SU-DHL-6 (cell line): ENCODE measurements around the gene IFNGR1.

Source experiments
- H2AFZ ChIP-seq: fragments of 200-600 bp; sonication (generic); 2 replicates; pipeline ENCODE4 v1.6.1; 2014; ENCODE audit warnings: low read depth, mild to moderate bottlenecking, moderate library complexity, mixed read lengths, antibody characterized with exemption, low read length; ENCODE audit not compliant: severe bottlenecking
- H3F3A ChIP-seq: fragments of 200-600 bp; shearing (Covaris generic); 2 replicates; pipeline ENCODE4 v1.6.0; 2016; ENCODE audit warnings: antibody characterized with exemption, mild to moderate bottlenecking; ENCODE audit not compliant: insufficient read depth
- H3K27ac ChIP-seq: fragments of 200-600 bp; sonication (generic); 2 replicates; pipeline ENCODE4 v1.5.1; 2016; ENCODE audit warnings: low read depth, mild to moderate bottlenecking, low read length, moderate library complexity, mixed read lengths
- H3K27me3 ChIP-seq: fragments of 200-600 bp; sonication (generic), shearing (Covaris generic); 2 replicates; pipeline ENCODE4 v1.6.0; 2014; ENCODE audit warnings: mild to moderate bottlenecking, low read length
- H3K36me3 ChIP-seq: fragments of 200-600 bp; sonication (generic); 2 replicates; pipeline ENCODE4 v1.6.1; 2014; ENCODE audit warnings: mild to moderate bottlenecking, low read length, mixed read lengths
- H3K4me2 ChIP-seq: fragments of 300-600, 200-600 bp; shearing (Covaris generic), sonication (generic); 2 replicates; pipeline ENCODE4 v1.6.0; 2014; ENCODE audit warnings: low read length, low read depth, mild to moderate bottlenecking; ENCODE audit not compliant: poor library complexity, severe bottlenecking
- H3K4me3 ChIP-seq: fragments of 200-600 bp; sonication (generic); 2 replicates; pipeline ENCODE4 v1.5.1; 2014; ENCODE audit warnings: antibody characterized with exemption, low read length, mild to moderate bottlenecking, mixed read lengths; ENCODE audit not compliant: insufficient read depth, poor library complexity, severe bottlenecking
- H3K79me2 ChIP-seq: fragments of 200-600 bp; sonication (generic); 2 replicates; pipeline ENCODE4 v1.6.1; 2014; ENCODE audit warnings: mild to moderate bottlenecking, low read length, moderate library complexity; ENCODE audit not compliant: insufficient read depth
- H3K9ac ChIP-seq: fragments of 200-600 bp; sonication (generic); 2 replicates; pipeline ENCODE4 v1.7.0; 2014; ENCODE audit warnings: mild to moderate bottlenecking, low read length
- H3K9me2 ChIP-seq: fragments of 200-600 bp; sonication (generic); replicated peaks from 2 replicates; pipeline ENCODE4 v1.6.1; 2014; ENCODE audit warnings: low read length; ENCODE audit not compliant: insufficient read depth
- H3K9me3 ChIP-seq: fragments of 200-600 bp; sonication (generic); 2 replicates; pipeline ENCODE4 v1.6.1; 2014; ENCODE audit warnings: low read length, mixed read lengths; ENCODE audit not compliant: insufficient read depth
- H4K20me1 ChIP-seq: fragments of 200-600 bp; sonication (generic); 2 replicates; pipeline ENCODE4 v1.6.1; 2014; ENCODE audit warnings: low read depth, mild to moderate bottlenecking, antibody characterized with exemption, low read length, moderate library complexity, mixed read lengths
- CTCF ChIP-seq: fragments of 200-600 bp; sonication (generic); IDR thresholded peaks from one replicate; pipeline ENCODE4 v1.5.1; 2017; ENCODE audit warnings: antibody characterized with exemption, mild to moderate bottlenecking, low read length, moderate library complexity; ENCODE audit not compliant: insufficient read depth, poor library complexity, severe bottlenecking
- EZH2phosphoT487 ChIP-seq: fragments of 200-600 bp; sonication (generic), shearing (Covaris generic); conservative IDR thresholded peaks from 2 replicates; pipeline ENCODE4 v1.6.1; 2018; ENCODE audit warnings: mild to moderate bottlenecking, antibody characterized with exemption, low read length, moderate library complexity, mixed read lengths

IFNGR1 gene

GRCh38 chr6:137237413-137238170 is 18.4 kb upstream of the IFNGR1 start:
- H3K79me2 ChIP-seq, result no peaks in the 10 kb centered on the region
- H3K9ac ChIP-seq, result no peak overlapping the region
- no peaks in the 10 kb centered on the region for H4K20me1 ChIP-seq
- TF ChIP-seq CTCF (no peak), EZH2phosphoT487 (no peak)
- no peaks in the 10 kb centered on the region for H3K36me3 ChIP-seq
- no peaks in the 10 kb centered on the region for H3F3A ChIP-seq
- no peak overlapping the region for H3K27ac ChIP-seq
- H3K4me2 ChIP-seq, result no peak overlapping the region
- no peak overlapping the region for H3K4me3 ChIP-seq
- no peak overlapping the region for H2AFZ ChIP-seq
- H3K9me2 ChIP-seq, result no peaks in the 10 kb centered on the region
- no peaks in the 10 kb centered on the region for H3K27me3 ChIP-seq
- H3K9me3 ChIP-seq, result no peaks in the 10 kb centered on the region

- H3K9ac ChIP-seq, result no peak overlapping the region
- H3K4me3 ChIP-seq, result no peak overlapping the region
- no peaks in the 10 kb centered on the region for H3K36me3 ChIP-seq
- no peak overlapping the region for H3K27ac ChIP-seq
- no peak for TF ChIP-seq CTCF
- TF ChIP-seq EZH2phosphoT487, result no peak
- H3K79me2 ChIP-seq, result no peaks in the 10 kb centered on the region
- H2AFZ ChIP-seq, result no peak overlapping the region
- no peaks in the 10 kb centered on the region for H3K9me3 ChIP-seq
- no peaks in the 10 kb centered on the region for H4K20me1 ChIP-seq
- no peak overlapping the region for H3K4me2 ChIP-seq
- H3F3A ChIP-seq, result no peaks in the 10 kb centered on the region
- no peaks in the 10 kb centered on the region for H3K9me2 ChIP-seq
- no peaks in the 10 kb centered on the region for H3K27me3 ChIP-seq
Observed at GRCh38 chr6:137236581-137237355, 17.6 kb upstream of the IFNGR1 start.

GRCh38 chr6:137235686-137236085 is 16.5 kb upstream of the IFNGR1 start:
- no peaks in the 10 kb centered on the region for H3K9me3 ChIP-seq
- no peaks in the 10 kb centered on the region for H4K20me1 ChIP-seq
- no peaks in the 10 kb centered on the region for H3K27me3 ChIP-seq
- H3K4me3 ChIP-seq, result no peak overlapping the region
- no peak overlapping the region for H3K27ac ChIP-seq
- H3K9me2 ChIP-seq, result no peaks in the 10 kb centered on the region
- no peak overlapping the region for H3K4me2 ChIP-seq
- no peaks in the 10 kb centered on the region for H3K79me2 ChIP-seq
- H3F3A ChIP-seq, result no peaks in the 10 kb centered on the region
- no peak overlapping the region for H2AFZ ChIP-seq
- no peak for TF ChIP-seq CTCF
- H3K9ac ChIP-seq, result no peak overlapping the region
- H3K36me3 ChIP-seq, result no peaks in the 10 kb centered on the region
